NCI-H524 (cell line): ENCODE data around the gene GRK3.
"Not testable (repeated sequence)": the region's sequence is repeated elsewhere in the genome, so short reads cannot be mapped to it uniquely, and the experiment has no call there.

Experiments used
- DNase-seq, 2 experiments: peaks; one replicate each; lab custom pipeline; 2025; lab: John Stamatoyannopoulos, UW

GRK3 gene

GRCh38 chr22:25551396-25551795 lies 13.1 kb upstream of the GRK3 start:
- DNase-seq, result no peak

- not testable (repeated sequence) for DNase-seq
Observed at GRCh38 chr22:25552405-25552804, 12.1 kb upstream of the GRK3 start.

DNA sequence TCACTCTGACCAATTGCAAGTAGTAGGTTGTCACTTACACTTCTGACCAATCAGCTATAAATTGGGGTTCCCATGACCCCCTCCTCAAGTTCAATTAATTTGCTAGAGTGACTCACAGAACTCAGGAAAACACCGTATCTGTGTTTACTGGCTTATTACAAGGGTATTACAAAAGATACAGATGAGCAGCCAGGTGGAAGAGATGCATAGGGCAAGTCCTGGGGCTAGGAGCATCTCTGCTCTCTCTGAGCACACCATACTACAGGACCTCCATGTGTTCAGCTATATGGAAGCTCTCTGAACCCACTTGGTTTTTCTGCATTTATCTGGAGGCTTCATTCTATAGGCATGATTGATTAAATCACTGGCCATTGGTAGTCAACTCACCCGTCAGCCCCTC lies 11.3 kb upstream of the GRK3 start:
- DNase-seq, result no peak

GRCh38 chr22:25554238-25554671 lies 10.2 kb upstream of the GRK3 start:
- no peak for DNase-seq

- no peak for DNase-seq
Observed at GRCh38 chr22:25554689-25555088, 9.8 kb upstream of the GRK3 start.

- no peak for DNase-seq
Observed at GRCh38 chr22:25555586-25555985, 8.9 kb upstream of the GRK3 start.

DNA sequence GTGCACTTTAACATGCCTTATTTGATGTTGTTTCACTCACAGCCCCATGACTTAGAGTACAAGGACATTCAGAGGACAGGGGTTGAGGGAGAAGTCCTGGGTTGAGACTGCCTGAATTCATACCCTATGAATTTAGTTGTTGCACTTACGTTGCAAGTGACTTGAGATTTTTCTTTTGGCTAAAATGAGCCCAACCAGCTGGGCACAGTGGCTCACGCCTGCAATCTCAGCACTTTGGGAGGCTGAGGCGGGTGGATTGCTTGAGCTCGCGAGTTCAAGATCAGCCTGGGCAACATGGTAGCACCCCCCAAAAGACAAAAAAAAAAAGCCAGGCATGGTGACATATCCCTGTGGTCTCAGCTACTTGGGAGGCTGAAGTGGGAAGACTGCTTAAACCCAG lies 7.3 kb upstream of the GRK3 start:
- no peak for DNase-seq

DNA sequence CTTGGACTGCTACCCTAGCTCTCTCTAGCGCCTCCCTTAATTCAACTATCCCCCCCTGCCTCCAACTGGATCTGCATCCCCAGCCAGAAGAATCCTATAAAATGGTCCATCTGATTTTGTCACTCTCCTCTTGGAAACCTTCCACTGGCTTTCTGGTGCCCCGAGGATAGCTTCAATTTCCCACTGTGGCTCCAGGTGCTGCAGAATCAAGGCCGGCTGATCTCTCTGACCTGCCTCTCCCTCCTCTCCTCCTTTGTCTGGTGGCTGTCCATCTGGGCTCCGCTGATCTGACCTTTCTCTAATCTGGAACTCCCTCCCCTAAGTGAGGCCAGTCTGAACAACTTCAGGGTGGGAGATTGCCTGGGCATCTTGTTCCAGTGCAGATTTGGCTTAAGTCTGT lies 6.1 kb upstream of the GRK3 start:
- DNase-seq, result no peak

DNA sequence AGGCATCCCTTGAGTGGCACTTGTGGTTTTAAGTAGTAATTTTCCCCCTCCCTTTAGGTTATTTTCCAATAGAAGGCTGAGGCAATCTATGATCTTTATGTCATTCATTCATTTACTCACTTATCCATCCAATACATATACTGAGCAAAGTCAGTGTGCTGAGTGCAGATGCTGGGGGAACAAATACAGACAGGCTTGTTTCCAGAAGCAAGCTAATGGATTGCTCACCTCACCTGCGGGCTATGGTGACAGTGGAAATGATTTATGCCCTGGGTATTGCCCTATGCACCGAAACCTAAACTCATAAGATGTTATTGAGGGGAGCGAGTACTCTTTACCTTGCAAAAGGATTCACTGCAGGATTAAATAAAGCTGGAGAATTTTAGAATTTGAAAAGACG lies 4.6 kb upstream of the GRK3 start:
- DNase-seq, result not testable (repeated sequence)

- DNase-seq, result not testable (repeated sequence)
Observed at GRCh38 chr22:25561182-25561581, 3.3 kb upstream of the GRK3 start.

DNA sequence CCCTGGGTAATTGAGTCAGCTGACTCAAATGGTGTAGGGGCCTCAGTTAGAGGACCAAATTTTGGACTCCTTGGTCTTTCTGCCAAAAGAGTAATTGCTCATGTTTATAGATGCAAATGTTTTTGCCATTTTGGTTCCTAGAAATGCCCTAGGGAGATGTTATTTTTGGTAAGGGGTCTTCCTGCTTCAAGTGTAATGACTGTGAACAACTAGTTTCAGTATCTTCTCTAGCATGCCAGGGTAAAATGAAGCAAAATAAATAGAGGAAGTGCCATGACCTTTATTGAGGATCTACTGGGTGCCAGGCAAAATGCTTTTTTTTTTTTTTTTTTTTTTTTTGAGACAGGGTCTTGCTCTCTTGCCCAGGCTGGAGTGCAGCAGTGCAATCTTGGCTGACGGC lies 2.5 kb upstream of the GRK3 start:
- not testable (repeated sequence) for DNase-seq

DNA sequence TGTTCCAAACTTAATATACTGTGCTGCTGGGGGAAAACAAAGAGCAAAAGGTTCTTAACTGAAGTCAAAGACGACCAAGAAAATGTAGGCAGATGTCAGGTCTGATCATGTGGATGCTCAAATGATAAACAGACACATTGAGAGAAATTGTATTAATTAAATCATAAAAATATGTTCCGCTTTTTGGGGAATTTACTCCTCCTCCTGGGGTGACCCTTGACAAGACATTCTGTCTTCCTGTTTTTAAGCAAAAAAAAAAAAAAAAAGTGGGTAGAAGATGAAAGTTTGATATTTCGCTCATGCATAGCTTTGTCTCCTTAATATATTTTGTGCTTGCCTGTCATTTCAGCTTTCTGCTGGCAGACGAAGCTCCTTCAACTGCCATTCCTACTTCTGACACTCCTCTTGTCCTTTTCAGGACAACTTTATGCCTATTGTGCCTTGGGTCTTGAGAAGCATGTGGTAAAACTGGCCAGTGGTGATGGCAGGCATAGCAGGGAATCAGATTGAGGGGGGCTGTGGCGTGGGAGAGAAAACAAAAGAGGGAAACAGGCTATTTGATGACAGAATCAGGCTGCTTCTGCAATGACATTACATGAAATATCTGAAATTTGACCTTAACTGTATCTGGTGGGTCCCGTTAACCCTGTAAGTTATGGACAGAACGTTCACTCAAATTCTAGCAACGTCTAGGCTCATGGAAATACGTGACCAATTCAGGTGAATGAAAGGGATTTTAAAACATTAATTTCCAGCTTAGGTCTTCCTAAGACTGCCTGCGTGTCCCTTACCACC lies 1.3 kb upstream of the GRK3 start:
- DNase-seq, result peak in 1 of 2 experiments; percentile 29

DNA sequence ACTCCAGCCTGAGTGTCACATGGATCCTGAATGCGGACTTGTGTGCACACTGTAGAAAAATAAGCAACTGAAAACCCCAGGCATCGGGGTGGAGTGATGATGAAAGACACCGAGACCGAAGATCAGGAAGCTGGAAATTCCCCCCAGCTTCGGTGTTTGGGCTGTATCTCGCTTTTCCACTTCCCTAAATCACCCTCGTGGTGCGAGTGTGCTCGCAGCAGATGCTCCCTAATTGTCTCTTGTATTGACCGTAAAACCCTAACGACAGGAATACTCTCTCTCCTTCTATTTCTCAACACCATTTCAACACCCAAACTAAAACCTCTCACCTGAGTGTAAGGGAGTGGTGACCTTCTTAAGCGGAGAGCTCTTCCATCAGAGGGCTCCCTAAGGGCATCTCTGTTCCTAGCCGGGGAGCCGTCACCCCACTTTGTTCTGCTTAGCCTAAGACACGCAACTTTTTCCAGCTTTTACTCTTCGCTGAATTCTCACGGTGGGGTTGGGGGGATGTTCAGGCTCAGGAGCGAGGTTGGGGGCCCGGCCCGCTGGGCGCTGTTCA lies 635 bp upstream of the GRK3 start:
- peak; percentile 30 to 52 for DNase-seq

- peak; percentile 23 to 44 for DNase-seq
Observed at GRCh38 chr22:25564979-25565677, 653 bp downstream of the GRK3 start.

DNA sequence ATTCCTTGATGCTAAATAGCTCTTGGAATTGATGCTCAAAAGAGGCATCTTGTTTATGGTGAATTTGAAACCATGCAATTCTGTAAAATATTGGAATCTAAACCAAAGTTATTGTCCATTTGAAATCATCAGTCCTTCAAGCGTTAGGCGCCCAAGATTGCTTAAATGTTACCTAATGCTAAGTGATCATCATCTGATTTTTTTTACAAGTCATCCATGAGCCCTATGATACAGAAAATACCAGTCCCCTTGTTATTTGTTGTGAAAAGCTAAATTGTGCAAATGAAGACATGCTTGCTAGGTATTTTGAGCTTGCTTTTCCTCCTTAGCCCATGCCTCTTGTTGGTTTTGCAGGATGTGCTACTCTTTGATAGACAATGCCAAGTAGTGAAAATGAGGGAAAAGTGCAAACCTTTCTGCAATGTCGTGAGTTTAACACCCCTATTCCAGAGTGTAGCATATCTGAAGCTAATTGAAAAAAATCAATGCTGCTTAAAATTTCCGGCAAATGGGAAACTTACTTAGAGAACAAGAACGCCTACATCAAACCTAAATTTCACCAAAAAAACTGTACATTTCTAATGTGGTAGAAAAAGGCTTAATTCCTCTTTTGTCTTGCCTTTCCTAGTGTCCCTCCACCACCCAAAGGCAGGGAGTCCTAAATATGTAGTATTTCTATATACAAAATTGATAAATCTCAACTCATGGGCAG lies 1.9 kb downstream of the GRK3 start:
- no peak for DNase-seq

DNA sequence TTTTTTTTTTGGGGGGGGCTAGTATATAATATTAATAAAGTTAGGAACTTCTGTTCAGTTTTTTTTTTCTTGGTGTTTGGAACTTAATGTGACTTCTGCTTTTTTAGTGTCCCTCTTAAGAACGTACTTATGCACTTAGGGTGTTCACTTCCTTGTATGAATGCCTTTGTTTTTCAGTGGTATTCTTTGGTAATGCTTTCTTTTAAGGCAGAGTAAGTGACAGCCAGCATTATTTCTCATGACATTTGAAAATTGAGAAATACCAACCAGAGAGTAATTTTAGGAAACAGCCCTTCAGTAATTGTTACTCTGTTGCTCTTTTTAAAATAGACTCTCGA lies 2.4 kb downstream of the GRK3 start:
- DNase-seq, result no peak

- peak in 1 of 2 experiments; percentile 50 for DNase-seq
Observed at GRCh38 chr22:25567251-25567675, 2.8 kb downstream of the GRK3 start.

DNA sequence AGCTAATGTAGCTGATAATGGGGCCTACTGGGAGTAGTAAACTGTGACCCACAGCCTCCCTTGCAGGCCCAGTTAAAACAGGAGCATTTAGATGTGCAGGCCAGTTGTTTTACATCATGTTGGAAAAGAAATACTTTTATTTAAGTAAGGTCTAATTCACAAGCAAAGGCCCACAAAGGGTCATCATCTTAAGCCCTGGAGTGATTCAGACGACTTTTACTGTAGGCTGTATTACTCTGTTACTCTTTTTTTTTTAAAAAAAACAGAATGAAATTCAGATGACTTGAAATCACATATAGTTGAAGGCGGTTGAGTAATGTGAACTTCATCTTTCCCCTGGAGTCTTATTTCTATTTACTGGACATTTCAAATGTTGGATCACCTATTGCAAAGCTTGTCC lies 3.6 kb downstream of the GRK3 start:
- not testable (repeated sequence) for DNase-seq

DNA sequence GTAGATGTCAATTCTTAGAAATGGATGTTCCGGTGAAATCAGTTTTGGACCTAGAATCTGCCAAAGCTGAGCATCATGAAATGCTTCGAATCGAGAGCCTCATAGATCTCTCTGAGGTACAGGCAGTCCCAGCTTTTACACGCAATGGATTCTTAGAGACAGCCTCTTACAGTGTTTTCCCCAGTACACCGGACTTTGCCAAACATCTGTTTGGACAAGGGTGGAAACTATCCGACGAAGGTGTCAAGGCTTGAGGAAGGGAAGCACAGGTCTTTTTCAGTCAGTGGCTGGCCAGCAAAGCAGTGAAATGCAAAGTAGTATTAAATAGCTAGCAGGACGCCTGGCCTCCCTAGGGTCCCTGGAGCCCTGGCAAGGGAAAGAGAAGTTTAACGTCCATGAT lies 4.9 kb downstream of the GRK3 start:
- no peak for DNase-seq

DNA sequence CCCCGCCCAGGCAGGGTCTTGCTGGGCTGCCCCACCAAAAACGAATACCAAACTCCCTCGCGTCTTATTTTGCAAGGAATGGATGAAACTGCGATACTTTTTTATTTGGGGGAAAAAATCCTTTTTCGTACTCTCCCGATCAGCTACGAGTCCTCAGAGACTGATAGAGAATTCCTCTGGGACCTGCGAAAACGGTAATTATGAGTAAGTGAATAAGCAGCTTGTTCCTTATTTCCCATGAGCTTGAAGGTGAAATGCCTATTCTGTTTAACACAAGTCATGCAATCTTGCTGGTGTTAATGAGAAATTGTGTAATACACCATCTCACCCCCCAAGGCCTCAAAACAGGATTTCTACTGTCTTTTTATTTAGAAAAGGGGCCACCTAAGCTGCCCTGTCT lies 5.5 kb downstream of the GRK3 start:
- DNase-seq, result no peak

DNA sequence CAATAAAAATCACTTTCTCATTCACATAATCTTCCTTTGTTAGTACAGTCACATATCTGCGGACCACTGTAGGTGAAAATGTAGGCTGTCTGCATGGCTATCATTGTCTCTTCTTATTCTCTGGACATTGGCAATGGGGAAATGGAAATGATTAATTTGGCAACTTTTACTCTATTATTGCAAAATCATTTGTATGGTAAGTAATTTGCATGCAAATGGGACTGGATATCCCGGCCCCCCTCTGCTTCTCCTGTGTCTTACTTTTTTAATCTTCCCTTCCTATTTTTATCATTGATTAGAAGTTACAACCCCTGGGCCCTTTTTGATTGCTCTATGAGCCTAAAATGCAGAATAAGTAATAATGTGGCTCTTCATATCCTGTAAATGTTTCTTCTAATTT lies 6.0 kb downstream of the GRK3 start:
- no peak for DNase-seq

GRCh38 chr22:25571969-25572707 lies 7.7 kb downstream of the GRK3 start:
- DNase-seq, result not testable (repeated sequence)
